HG03571 (cell line): ENCODE data around the gene NPVF.

Source experiments
- ATAC-seq: cut with Tn5 transposase; IDR thresholded peaks from one replicate; pipeline ENCODE4 v1.9.1; 2021; ENCODE audit not compliant: unreplicated experiment

NPVF gene, protein sequence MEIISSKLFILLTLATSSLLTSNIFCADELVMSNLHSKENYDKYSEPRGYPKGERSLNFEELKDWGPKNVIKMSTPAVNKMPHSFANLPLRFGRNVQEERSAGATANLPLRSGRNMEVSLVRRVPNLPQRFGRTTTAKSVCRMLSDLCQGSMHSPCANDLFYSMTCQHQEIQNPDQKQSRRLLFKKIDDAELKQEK

DNA sequence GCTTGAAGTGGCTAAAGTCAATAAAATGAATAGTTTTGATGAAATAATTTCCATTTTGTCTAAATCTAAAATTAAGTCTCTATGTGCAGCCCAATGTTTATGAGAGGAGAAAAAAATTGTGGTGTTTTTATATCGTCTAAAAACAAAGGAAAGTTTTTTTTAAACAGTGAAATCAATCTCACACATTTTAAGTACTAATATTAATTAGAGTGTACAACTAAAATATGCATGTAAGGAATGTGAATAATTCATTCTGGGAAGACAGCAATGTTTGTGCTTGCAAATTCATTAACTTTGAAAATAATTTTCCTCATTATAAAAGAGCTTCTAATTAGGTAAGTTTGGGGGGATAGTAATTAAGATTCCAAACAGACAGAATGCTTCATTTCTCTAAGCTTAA, at the start of gene NPVF:
Gene NPVF, minus strand, starts transcription at position 101 of the 400 bp plus-strand sequence. Its CDS starts 47 bp downstream, at position 54.
- no peak for ATAC-seq

DNA sequence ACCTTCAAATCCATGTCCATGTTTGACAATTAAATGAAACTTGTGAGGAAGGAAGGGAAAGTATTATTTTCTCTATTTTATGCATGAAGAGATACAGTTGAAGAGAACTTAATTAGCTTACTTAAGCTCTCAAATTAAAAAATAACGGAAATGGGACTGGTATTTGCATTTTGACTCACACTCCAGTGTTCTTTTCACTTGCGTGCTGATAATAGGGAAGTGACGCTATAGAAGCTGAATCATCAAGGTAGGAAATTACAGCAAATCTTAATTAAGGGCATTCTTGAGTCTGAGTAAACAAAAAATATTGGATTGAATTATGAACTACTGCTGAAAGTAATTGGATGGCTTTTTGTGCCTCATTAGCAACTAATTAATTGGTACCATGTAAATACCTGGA, 44.0 kb upstream of the NPVF start:
- no peak for ATAC-seq

DNA sequence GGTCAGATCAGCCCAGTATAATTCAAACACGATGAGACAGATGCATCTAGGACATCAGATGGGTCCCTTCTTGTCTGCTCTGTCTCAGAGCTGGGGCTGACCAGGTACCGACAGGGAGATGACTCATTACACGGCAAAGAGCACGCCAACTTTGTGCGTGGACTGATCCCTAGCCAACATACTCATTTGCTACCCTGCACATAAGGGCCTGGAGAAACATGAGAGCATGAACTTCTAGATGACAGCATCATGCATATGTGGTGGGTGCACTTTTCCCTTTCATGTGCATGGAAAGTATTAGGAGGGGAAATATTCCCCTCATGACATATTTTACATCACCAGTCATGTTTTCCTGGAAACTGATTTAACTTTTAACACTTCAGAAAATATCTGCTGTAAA, 35.1 kb upstream of the NPVF start:
- ATAC-seq, result no peak

DNA sequence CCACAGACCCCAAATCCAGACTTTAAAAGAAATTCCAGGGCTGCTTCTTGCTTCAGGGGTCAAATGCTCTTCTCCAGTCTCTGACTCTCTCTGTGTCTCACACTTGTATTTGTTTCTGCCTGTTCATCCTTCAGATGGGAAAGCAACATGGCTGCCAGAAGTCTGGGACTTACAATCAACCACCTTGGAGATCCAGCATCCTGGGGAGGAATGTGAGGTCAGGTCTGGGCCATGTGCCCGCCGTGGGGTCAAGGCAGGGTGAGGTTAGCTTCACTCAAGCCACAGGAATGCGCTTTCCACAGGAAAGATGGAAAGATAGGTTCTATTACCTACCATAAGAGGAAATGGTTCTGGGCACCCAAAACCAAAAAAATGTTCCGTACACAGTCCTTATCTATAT, 34.3 kb upstream of the NPVF start:
- no peak for ATAC-seq

DNA sequence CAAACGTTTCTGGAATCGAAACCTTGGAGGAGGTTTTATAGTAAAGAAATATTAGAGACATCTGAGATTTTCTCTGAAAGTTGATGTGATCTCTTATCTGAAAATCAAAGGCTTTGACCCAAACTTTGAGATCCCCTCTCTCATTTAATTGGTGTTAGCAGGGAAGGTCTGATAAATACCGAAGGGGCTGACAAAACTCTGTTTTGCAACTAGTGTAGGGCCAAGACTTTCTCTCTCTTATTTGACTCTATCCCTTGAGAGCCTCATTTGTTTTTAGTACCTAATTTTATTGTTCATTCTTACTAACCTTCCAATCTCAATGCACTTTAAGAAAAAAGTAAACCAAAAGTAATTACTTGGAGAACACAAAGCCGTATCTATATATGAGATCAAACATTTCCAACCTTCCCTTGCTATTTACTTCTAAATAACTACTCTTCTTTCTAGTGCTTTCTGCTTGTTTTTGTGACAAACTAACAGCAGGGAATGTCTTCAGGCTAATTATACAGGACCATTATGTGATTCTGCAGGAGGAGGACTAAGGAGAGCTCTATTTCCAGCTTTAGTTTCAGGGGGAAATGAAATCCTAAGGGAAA, 33.4 kb upstream of the NPVF start:
- ATAC-seq, result no peak

DNA sequence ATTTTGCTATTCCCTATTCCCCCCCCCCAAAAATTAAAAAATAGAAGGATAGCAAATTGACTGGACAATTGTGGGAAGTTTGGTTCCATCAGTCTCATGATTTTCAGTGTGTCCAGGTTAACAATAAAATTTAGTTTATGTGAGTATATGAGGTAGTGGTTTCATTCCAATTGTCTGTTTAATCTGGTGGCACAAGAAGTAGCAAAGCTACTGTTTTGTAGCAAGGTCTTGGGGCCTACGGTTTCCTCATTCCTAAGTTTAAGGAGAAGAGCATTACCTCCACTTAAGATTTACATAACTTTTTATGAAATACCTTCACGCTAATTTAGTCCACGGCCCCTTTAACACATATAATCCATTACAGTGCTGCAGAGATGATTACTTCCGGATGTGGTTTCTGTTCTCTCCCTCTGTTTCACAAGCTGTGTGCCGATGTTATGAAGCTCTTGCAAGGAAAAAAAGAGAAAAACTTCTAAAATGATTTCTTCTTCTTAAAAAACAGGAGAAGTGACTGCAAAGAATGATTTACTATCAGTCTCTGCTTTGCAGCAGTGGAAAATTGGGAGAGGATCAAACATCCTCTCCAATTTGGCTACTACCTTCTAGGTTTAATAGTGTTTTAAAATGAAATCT, 32.7 kb upstream of the NPVF start:
- no peak for ATAC-seq

DNA sequence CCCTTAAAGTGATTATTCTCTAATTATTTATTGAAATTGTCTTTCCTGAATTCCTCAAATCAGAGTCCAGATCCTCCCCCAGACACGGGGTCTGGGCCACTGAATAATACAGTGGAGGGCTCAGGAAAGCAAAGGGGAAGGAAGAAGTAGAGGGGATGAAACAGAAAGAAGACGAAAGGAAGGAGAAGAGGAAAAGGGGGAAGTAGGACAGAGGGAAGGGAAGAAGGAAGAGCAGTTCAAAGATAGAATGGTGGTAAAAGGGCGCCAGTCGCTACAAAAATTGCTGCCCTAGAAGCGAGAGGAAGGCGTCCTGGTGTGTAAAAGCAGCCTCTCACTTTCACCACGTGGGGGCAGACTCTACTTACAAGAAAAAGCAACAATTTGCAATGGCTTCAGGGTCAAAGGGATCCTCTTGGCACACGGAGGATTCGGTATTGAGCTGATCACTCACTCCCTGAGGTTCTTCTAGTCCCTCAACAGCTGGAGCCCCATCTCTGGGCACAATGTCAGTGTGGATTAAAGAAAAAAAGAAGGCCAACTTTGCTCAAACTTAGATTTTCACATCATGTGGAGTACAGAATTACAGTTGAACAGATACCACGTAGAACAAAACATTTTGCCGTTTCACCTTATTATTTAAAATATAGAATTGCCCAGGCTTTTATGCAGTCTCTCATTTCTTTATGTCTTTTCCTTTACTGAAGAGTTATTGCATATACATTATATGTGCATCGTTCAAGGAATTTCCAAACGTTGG, 31.4 kb upstream of the NPVF start:
- ATAC-seq, result no peak

DNA sequence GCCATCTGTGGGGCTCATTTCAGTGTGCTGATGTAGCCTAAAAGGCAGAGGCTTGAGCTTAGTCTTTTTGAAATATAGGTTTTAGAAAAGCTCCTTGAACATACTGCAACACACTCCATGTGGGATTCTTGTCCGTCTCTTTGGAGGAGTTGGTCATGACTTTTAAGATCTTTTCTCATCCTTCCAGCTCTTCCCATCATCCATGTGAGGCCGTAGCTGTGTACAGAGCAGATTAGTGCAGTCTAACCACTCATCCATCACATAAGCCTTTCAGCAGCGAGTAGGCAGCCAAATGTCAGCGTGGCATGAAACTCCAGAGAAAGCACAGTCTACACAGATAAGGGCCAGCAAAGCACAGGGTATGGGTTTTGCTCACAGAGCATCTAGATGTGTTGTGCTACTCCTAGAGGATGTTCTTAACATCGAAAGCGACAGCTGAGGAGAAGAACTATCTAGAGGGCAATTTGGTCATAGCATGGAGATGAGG, 28.1 kb upstream of the NPVF start:
- no peak for ATAC-seq

DNA sequence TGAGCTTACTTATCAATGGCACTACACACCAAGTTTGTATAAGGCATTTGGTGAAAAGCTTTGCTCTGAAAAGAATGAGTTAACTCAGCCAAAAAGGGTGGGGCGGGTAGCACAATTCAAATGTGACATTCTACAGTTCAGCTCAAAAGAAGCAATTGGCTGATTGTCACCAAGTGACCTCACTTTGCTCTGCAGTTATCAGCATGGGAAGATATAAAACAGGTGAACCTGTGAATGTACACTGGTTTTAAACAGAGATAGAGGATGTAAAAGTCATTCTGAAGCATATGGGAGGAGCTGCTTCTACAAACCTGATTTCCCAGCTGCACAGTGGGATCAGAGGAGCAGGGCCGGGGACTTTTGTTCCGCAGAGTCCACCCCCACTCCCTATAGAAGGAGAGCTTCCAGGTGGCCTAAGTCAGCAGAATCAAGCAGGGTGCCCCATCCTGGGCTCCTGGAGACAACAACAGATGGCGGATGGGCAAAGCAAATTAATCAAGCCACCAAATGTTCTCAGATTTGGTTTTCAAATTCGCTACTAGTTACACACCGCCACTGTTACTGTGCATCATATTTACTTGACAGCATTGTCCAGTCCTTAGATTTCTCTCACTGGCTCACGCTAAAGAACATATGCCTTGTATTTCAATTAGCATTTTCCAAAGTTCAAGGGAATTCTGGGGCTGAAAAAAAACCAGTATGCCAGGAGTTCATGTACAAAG, 27.5 kb upstream of the NPVF start:
- no peak for ATAC-seq

DNA sequence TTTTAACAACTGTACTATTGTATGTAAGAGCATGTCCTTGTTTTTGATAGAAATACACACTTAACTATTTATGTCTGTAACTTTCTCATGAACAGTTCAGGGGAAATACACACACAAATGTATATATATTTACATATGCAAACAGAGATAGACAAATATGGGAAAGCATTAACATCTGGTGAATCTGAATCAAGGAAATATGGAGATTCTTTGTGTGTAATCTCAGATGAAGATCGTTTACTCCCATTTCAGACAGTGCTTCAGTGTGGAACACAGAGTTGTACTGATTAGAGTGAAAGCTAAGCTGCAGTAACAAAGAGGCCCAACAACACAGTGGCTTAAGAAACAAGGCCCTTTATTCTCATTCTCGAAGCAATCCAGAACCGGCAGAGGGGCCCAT, 26.3 kb upstream of the NPVF start:
- ATAC-seq, result no peak

DNA sequence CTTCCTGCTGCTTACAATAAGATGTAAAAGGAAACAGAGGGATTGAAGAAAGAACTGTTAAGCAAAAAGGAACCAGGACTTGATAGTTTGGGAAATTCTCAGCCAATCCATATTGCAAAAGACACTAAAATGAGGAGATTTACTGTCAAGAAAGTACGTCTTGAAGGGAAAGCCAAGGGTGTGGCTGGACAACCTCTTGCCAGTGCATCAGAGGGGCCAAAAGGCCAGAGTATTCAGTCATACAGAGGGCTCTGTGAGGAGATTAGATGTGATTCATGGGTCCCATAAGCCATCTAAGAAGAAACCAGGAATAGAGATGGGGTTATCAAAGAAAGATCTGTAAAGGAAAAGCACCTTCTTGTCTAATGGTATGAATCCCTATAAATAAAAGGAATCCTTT, 25.4 kb upstream of the NPVF start:
- ATAC-seq, result no peak

DNA sequence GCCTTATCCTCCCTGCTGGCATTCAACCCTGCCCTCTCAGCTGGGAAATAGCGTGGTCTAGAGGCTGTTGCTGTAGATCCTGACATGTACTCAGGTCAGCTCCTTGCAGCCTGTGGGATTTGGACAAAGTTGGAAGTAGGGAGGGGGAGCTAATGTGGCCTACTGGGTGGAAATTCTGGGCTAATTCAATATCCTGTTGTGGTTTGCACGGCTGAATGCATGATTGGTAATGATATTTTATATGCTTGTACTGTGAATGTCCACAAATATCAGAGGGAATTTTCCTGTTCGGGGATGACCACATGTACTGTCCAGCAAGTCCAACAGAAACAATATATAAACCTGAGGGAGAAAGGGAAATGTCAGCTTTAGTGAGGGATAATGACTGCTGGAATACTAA, 22.1 kb upstream of the NPVF start:
- no peak for ATAC-seq

DNA sequence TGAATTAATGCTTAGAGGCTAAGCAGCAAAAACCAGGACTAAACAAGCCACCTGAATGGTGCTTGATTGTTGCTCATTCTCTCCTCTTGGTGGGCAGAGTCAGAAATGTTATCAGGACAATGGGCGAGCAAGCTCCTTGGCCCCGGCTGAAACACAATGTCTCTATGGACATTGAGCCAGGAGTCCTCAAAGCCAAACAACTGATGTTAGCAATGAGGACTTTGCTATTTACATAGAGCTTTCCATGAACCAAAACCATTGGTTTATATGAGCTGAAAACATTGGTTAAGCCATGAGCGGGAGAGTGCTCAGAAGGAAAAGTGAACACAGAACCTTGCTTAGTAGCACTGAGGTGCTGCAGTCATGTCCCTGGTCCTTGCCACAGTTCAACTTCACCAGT, 21.5 kb upstream of the NPVF start:
- no peak for ATAC-seq

DNA sequence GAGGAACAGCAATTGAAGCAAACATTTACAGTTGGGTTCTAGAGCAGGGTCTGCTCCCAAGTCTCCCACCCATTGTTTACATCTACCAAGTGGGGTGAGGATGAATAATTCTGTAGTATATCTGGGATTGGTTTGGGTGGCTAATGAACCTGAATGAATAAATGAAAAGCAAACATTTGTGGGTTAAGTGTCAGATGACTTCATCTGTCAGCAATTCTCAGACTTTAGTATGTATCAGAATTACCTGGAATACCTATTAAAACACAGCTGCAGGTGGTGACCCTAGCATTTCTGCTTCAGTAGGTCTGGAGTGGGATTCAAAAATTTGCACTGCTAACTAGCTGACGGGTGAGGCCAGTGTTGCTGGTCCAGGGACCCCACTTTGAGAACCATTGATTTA, 18.0 kb upstream of the NPVF start:
- ATAC-seq, result no peak

DNA sequence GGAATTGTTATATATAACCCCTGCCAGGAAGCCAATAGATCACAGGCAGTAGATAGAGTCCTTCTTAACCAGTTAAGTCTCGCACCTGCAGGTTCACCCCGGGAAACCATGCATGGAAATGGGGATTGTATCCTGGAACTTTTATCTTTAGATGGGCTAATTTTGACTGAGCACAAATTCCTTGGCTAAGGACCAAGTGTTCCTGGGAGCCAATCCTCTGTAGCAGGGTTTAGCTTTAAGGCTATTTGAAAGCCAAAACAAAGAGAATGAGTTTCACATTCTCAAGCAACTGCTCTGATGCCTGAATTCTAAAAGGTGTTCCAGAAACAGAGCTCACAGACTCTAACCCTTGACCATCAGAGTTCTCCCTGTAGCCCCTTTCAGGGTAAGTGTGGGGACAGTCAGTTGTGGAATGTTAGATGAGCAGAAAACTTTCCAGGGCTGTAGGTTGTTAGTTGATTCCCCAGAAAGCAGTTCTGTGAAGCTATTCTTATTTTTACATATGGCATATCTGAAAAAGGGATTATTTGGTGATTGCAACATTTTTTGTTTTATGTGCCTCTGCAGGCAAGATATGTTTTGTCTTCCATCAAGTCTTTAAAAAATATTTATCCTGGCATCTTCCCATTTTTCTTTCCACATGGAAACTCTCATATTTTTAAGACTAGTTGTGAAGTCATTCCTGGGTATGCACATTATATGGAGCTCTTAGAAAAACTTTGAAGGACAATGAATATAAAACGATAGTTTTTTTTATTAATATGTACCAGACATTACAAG, 16.2 kb upstream of the NPVF start:
- ATAC-seq, result no peak

DNA sequence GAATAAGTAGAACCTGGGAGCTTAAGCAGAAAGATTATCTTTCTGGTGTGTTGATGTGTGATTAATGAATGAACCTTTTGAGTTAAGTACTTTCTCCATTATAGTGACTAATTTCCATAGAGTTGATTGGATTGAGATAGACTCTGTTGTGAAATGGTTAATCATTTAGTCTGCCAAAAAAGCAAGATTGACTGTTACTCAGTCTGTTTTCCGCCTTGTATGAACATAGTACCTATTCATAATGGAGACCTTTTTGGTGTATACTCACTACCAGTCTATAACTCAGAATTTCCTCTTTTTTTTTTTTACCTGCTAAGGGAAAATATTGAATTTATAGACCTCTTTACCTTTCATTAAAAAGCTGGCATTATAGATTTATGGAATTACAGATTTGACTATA, 14.4 kb upstream of the NPVF start:
- ATAC-seq, result no peak

DNA sequence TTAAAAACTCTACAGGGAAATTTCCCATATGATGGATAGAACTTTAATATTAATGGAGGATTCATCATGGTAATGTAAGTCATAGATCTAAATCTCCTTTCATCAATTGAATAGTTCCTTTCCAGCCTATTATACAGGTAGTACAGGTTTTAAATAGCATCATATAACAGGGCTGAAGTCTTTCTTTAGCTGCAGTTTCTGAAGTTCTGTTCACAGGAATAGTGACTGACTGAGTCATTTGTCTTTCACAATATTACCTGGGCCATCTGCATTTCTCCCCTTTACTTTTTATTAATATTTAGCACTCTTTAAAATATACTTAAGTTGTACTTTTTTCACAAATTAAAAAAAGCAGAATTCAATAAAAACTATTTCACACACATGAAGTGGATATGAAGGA, 12.6 kb upstream of the NPVF start:
- ATAC-seq, result no peak

DNA sequence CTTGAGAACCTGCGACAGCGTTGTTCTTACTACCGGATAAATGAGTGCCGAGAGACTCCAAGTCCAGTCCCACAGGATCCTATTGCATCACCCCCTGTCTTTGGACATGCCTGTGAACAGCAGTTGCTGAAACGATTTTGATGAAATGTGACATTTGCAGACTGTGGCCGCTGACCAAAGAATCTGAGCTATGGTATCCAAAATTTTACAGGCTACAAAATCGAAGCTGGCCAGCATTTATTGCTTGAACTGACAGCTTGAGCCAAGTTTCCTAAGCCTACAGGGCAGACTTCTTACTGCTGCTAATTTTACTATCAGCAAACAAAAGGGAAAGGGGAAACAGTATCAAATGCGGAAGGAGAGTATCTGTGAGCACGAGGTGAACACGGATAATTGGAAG, 12.1 kb upstream of the NPVF start:
- no peak for ATAC-seq

DNA sequence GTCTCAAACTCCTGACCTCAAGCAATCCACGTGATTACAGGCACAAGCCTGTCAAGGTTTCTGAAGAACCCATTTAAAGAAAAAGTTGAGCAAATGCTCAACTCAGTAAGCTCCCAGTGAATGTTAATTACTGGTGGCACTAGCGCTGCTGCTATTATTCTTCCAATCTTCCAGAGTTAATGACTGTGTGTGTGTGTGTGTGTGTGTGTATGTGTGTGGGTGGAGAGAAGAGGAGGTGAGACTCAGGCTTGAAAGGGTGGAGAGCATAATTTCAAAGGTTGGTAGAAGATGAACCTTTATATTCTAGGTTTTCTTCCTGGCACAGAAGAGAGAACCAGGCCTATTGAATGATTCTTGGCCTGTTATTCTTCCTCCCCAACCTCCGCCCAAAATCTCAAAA, 11.6 kb upstream of the NPVF start:
- no peak for ATAC-seq

DNA sequence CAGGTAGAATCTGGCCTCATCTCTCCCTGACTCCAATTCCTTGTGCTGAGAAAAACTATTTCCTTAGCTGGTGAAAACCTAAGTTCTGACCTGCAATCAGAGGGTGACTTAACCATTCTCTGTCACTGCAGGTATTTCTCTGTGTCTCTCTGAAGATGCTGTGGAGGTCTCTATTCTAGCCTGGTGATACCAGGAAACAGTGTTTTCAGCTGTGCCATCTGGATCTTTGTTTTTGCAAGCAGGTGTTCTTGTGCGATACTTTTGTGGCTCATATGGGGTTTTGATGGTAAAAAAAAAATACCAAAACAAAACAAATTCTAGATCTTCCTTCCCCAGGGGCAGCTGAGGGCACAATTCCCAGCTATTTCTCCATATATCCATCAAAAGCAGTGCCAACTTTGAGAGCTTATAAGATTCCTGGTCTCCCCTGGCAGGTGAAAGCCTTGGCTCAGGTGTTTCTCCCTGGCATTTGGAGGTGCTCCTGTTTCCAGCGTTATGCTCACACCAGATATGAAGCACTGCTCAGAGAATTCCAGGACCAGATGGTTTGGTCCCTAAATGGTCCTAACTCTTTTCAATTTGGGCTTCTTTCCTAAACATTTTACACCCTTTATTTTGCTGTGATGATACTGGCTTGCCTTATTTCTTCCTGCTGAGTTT, 9.9 kb upstream of the NPVF start:
- no peak for ATAC-seq
